Thoracic aorta (tissue), 2 donors: ENCODE measurements around the gene ZIC4. TPM values are rescaled to one million over a fixed set of nuclear protein-coding genes. Genes with fewer than 3 reads are reported as not detected.

ENCODE experiments used
- ATAC-seq: fragments of 150-250 bp; one replicate; pipeline ENCODE4 v1.8.0; 2017; ENCODE audit warnings: low read depth; ENCODE audit not compliant: insufficient number of reproducible peaks, low FRiP score
- DNase-seq: peaks from one replicate; pipeline ENCODE4 v3.0.0-alpha.2; 2020; ENCODE audit warnings: low spot score
- H3K27ac ChIP-seq, 2 donors: fragments of 200-600 bp; sonication (generic); 1 replicate in 1 of 2; 2 replicates in 1 of 2; pipeline ENCODE4 v1.5.1; 2016; ENCODE audit warnings: mild to moderate bottlenecking in 2 of 2, moderate library complexity in 2 of 2
- H3K27me3 ChIP-seq: fragments of 200-600 bp; sonication (generic); replicated peaks from 2 replicates; pipeline ENCODE4 v1.6.0; 2016; ENCODE audit warnings: mild to moderate bottlenecking; ENCODE audit not compliant: insufficient read depth
- H3K36me3 ChIP-seq: fragments of 200-600 bp; sonication (generic); one replicate; pipeline ENCODE4 v1.5.1; 2016
- H3K4me1 ChIP-seq, 2 donors: fragments of 200-600 bp; sonication (generic); 1 replicate in 1 of 2; 2 replicates in 1 of 2; pipeline versions ENCODE4 v1.5.1 to v1.6.0; 2016; ENCODE audit warnings: low read depth in 2 of 2, mild to moderate bottlenecking in 1 of 2; ENCODE audit not compliant: control insufficient read depth in 1 of 2
- H3K4me3 ChIP-seq: fragments of 200-600 bp; sonication (generic); 2 replicates; pipeline ENCODE4 v1.5.1; 2016; ENCODE audit warnings: mild to moderate bottlenecking
- H3K9me3 ChIP-seq: fragments of 200-600 bp; sonication (generic); 2 replicates; pipeline ENCODE4 v1.5.1; 2016
- total RNA-seq, 2 donors: library from RNA; depleted of rRNA; stranded (reverse); fragments of >200 nt; gene quantifications; one replicate each; pipeline versions ENCODE4 v1.1.0 to v1.2.3, GENCODE V29; 2016
- TF ChIP-seq, protein P1 (sequence below): fragments of 200-600 bp; sonication (generic); IDR thresholded peaks from one replicate; pipeline ENCODE4 v1.5.1; 2019; ENCODE audit warnings: antibody characterized with exemption

The ZIC4 gene
- total RNA-seq, 2 donors from 2014 or later = not detected

DNA sequence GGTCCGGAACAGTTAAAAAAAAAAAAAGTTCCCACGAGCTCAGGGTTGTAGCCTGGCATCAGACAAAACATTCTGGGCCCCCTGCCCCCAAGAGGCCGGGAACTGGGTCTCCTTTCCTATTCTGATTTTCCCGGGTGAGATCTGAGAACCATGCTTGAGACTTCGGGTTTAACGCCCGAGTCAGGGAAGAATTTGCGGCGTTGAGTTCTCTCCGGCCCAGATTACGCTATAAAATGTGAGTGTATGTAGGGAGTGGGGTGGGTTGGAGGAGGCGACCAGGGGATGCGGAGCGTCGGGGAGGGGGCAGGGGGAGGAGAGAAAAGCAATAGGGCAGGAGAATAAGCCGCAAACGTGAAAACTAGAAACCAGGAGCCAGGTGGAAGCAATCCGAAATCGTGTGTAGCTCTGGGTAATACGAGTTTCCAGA lies 5.5 kb upstream of the ZIC4 start:
- TF ChIP-seq, protein P1, sequence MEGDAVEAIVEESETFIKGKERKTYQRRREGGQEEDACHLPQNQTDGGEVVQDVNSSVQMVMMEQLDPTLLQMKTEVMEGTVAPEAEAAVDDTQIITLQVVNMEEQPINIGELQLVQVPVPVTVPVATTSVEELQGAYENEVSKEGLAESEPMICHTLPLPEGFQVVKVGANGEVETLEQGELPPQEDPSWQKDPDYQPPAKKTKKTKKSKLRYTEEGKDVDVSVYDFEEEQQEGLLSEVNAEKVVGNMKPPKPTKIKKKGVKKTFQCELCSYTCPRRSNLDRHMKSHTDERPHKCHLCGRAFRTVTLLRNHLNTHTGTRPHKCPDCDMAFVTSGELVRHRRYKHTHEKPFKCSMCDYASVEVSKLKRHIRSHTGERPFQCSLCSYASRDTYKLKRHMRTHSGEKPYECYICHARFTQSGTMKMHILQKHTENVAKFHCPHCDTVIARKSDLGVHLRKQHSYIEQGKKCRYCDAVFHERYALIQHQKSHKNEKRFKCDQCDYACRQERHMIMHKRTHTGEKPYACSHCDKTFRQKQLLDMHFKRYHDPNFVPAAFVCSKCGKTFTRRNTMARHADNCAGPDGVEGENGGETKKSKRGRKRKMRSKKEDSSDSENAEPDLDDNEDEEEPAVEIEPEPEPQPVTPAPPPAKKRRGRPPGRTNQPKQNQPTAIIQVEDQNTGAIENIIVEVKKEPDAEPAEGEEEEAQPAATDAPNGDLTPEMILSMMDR = no peak
- no peak overlapping the region for H3K4me3 ChIP-seq
- peaks cover 17 to 51% of the 10 kb centered on the region in 2 donors for H3K4me1 ChIP-seq
- no peaks in the 10 kb centered on the region for H3K36me3 ChIP-seq
- no peak for DNase-seq
- no peaks in the 10 kb centered on the region for H3K9me3 ChIP-seq
- H3K27me3 ChIP-seq = peaks cover 65% of the 10 kb centered on the region
- ATAC-seq = no peak
- no peak overlapping the region for H3K27ac ChIP-seq

DNA sequence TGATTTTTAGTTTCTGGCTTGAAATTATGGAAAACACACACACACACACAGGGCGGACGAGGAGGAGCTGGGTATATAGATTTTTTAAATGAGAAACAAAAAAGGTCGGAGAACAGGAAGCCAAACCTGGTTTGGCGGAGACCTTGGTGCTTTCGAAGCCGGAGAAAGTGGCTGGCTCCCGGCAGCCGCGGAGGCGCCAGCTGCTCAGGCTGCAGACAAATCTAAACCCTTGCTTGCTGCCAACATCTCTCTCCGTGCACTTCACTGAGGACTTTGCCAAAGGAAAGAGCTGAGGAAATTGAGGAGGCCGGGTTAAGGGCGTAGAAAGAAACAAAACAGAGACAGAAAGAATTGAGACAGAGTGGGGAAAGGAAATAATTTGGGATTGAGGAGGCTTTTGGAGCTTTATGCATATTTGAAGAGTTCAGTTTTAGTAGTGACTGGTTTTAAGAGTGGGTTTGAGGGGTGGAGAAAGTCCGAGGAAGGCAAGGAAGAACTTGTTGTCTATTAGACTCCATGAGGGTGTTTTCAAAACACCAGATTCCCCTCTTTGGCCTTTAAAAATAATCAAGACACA lies 5.0 kb upstream of the ZIC4 start:
- no peak for ATAC-seq
- H3K27me3 ChIP-seq = peaks cover 70% of the 10 kb centered on the region

GRCh38 chr3:147410526-147411237 lies 4.3 kb upstream of the ZIC4 start:
- Histone ChIP-seq H3K36me3 (no peaks in the 10 kb centered on the region), H3K4me3 (peak overlapping the region; percentile 68), H3K27me3 (peaks cover 74% of the 10 kb centered on the region), H3K9me3 (no peaks in the 10 kb centered on the region), H3K27ac (peak overlapping the region in 1 of 2 donors; percentile 44), H3K4me1 (peaks cover 17 to 51% of the 10 kb centered on the region in 2 donors)
- TF ChIP-seq, protein P1 = no peak
- ATAC-seq = no peak
- no peak for DNase-seq

More for the DNA sequence above, 5.0 kb upstream of the ZIC4 start:
- Histone ChIP-seq H3K9me3 (no peaks in the 10 kb centered on the region), H3K4me1 (peaks cover 17 to 51% of the 10 kb centered on the region in 2 donors), H3K36me3 (no peaks in the 10 kb centered on the region), H3K4me3 (peak overlapping the region; percentile 68), H3K27ac (peak overlapping the region in 1 of 2 donors; percentile 44)
- TF ChIP-seq, protein P1 = no peak
- DNase-seq = no peak

DNA sequence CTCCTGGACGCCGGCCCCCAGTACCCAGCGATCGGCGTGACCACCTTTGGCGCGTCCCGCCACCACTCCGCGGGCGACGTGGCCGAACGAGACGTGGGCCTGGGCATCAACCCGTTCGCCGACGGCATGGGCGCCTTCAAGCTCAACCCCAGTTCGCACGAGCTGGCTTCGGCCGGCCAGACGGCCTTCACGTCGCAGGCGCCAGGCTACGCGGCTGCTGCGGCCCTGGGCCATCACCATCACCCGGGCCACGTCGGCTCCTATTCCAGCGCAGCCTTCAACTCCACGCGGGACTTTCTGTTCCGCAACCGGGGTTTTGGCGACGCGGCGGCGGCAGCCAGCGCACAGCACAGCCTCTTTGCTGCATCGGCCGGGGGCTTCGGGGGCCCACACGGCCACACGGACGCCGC lies 3.8 kb upstream of the ZIC4 start:
- Histone ChIP-seq H3K4me3 (peak overlapping the region; percentile 68), H3K9me3 (no peaks in the 10 kb centered on the region), H3K27me3 (peaks cover 76% of the 10 kb centered on the region), H3K27ac (no peak overlapping the region), H3K4me1 (peaks cover 17 to 51% of the 10 kb centered on the region in 2 donors), H3K36me3 (no peaks in the 10 kb centered on the region)
- DNase-seq (no peak), ATAC-seq (no peak)
- TF ChIP-seq, protein P1 = no peak
